Endodermal cell (in vitro differentiated cells): Measurements from ENCODE around the gene MYOF. TPM values are rescaled to one million over a fixed set of nuclear protein-coding genes. Genes with fewer than 3 reads are reported as not detected.

Source experiments
- DNase-seq: peaks from one replicate; pipeline ENCODE4 v3.0.0-alpha.2; 2017
- H3K27ac ChIP-seq: 2 replicates; pipeline ENCODE4 v1.5.1; 2013; ENCODE audit warnings: mild to moderate bottlenecking, low read depth, low read length, moderate library complexity
- H3K27me3 ChIP-seq: 2 replicates; pipeline ENCODE4 v1.6.1; 2013; ENCODE audit warnings: mild to moderate bottlenecking, low read length, moderate library complexity; ENCODE audit not compliant: insufficient read depth, control insufficient read depth, poor library complexity, severe bottlenecking
- H3K36me3 ChIP-seq: 2 replicates; pipeline ENCODE4 v1.7.0; 2013; ENCODE audit warnings: mild to moderate bottlenecking, low read length, moderate library complexity; ENCODE audit not compliant: control insufficient read depth, insufficient read depth
- H3K4me1 ChIP-seq: one replicate; pipeline ENCODE4 v1.7.0; 2013; ENCODE audit warnings: low read length; ENCODE audit not compliant: control insufficient read depth, insufficient read depth
- H3K4me3 ChIP-seq: 2 replicates; pipeline ENCODE4 v1.5.1; 2013; ENCODE audit warnings: mild to moderate bottlenecking, low read length, moderate library complexity
- H3K9ac ChIP-seq: 2 replicates; pipeline ENCODE4 v1.6.1; 2013; ENCODE audit warnings: mild to moderate bottlenecking, low read length, moderate library complexity; ENCODE audit not compliant: poor library complexity, severe bottlenecking; ENCODE audit errors: extremely low read depth
- H3K9me3 ChIP-seq: 2 replicates; pipeline ENCODE4 v1.6.1; 2013; ENCODE audit warnings: mild to moderate bottlenecking, low read length, moderate library complexity; ENCODE audit not compliant: control insufficient read depth
- H3K27ac Mint-ChIP-seq: 2 replicates; pipeline ENCODE4 v1.8.0; 2020; ENCODE audit warnings: mixed read lengths
- H3K27me3 Mint-ChIP-seq: 2 replicates; pipeline ENCODE4 v1.8.0; 2021; ENCODE audit warnings: mild to moderate bottlenecking, mixed read lengths; ENCODE audit not compliant: insufficient read depth
- H3K36me3 Mint-ChIP-seq: 2 replicates; pipeline ENCODE4 v1.8.0; 2020; ENCODE audit warnings: low read depth, mixed read lengths
- H3K4me1 Mint-ChIP-seq: 2 replicates; pipeline ENCODE4 v1.8.0; 2020; ENCODE audit warnings: mixed read lengths
- H3K4me3 Mint-ChIP-seq: 2 replicates; pipeline ENCODE4 v1.8.0; 2020; ENCODE audit warnings: mild to moderate bottlenecking, moderate library complexity, mixed read lengths
- H3K9me3 Mint-ChIP-seq: 2 replicates; pipeline ENCODE4 v1.8.0; 2020; ENCODE audit warnings: mild to moderate bottlenecking, mixed read lengths
- WGBS, 2 experiments: methylation state at CpG; one replicate each; pipeline versions ENCODE4 v1.1.5 to v1.1.7; 2013; ENCODE audit warnings: missing lambda C conversion rate in 2 of 2, mixed read lengths in 1 of 2; ENCODE audit not compliant: insufficient coverage in 1 of 2, insufficient read length in 1 of 2; 5-methylcytosine and 5-hydroxymethylcytosine counted together
- total RNA-seq, 2 donors: library from RNA; stranded (reverse); fragmentation: NEBNext Ultra II Directional in 1 of 2; extraction: Animal tissue kit (Norgen Biotek cat#: 25700) in 1 of 2; gene quantifications; 2 replicates in 1 of 2; 3 replicates in 1 of 2; pipeline ENCODE4 v1.2.1, GENCODE V29; 2021
- TF ChIP-seq, protein P1 (sequence below): fragments of 200-600 bp; sonication (generic); conservative IDR thresholded peaks from 2 replicates; pipeline ENCODE4 v1.5.0; 2021; ENCODE audit warnings: antibody characterized with exemption, mild to moderate bottlenecking

The MYOF gene
- total RNA-seq, 2 donors from 2014 or later: 37.4 to 93.8 TPM

DNA sequence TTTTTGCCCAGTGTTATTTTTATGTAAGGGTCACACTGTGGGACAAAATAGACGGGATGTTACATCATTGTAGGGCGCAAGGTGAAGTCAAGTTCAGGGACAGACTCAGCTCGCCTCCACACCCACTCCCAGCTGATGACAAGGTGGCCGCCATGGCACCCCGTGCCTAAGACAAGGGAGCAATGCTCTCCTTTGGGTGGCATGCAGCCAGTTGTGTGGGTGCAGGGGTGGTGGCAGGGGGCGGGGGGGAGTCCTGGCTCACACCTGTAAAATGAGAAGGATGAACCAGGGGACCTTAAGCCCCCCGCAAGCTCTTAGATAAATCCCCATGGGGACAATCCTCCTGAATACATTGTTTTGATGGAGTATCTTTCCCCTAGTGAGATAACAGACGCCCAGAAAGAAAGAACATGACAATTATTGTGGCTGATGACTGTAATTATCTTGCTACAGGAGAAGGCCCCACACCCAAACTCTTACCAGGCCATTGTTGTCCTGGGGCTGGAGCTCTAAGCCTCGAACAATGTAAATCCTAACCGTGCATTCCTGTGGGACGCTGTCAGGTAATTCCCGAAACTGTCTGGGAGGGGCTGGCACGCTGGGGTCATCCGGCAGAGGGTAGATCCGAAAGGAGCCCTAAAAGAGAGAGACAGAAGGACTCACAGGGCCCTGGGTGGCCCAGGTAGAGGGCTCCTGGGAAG, 148.7 kb downstream of the MYOF start:
- Histone ChIP-seq H3K36me3 (peaks cover 88% of the 10 kb centered on the region), H3K9ac (peak overlapping the region; percentile 62), H3K4me1 (peaks cover 16% of the 10 kb centered on the region), H3K27me3 (no peaks in the 10 kb centered on the region), H3K27ac (peak overlapping the region; percentile 26), H3K4me3 (peak overlapping the region; percentile 47), H3K9me3 (peaks cover 8% of the 10 kb centered on the region)
- peaks cover 32% of the 10 kb centered on the region for H3K36me3 Mint-ChIP-seq
- H3K4me1 Mint-ChIP-seq: peaks cover 16% of the 10 kb centered on the region
- TF ChIP-seq, protein P1, sequence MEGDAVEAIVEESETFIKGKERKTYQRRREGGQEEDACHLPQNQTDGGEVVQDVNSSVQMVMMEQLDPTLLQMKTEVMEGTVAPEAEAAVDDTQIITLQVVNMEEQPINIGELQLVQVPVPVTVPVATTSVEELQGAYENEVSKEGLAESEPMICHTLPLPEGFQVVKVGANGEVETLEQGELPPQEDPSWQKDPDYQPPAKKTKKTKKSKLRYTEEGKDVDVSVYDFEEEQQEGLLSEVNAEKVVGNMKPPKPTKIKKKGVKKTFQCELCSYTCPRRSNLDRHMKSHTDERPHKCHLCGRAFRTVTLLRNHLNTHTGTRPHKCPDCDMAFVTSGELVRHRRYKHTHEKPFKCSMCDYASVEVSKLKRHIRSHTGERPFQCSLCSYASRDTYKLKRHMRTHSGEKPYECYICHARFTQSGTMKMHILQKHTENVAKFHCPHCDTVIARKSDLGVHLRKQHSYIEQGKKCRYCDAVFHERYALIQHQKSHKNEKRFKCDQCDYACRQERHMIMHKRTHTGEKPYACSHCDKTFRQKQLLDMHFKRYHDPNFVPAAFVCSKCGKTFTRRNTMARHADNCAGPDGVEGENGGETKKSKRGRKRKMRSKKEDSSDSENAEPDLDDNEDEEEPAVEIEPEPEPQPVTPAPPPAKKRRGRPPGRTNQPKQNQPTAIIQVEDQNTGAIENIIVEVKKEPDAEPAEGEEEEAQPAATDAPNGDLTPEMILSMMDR: peak; percentile 28
- H3K4me3 Mint-ChIP-seq: peak overlapping the region; percentile 5
- H3K27me3 Mint-ChIP-seq: no peaks in the 10 kb centered on the region
- DNase-seq: peak; percentile 92
- 37 to 43% methylated on average over 8 to 14 of the region's 15 CpGs for WGBS, 2 experiments
- no peaks in the 10 kb centered on the region for H3K9me3 Mint-ChIP-seq
- no peak overlapping the region for H3K27ac Mint-ChIP-seq

DNA sequence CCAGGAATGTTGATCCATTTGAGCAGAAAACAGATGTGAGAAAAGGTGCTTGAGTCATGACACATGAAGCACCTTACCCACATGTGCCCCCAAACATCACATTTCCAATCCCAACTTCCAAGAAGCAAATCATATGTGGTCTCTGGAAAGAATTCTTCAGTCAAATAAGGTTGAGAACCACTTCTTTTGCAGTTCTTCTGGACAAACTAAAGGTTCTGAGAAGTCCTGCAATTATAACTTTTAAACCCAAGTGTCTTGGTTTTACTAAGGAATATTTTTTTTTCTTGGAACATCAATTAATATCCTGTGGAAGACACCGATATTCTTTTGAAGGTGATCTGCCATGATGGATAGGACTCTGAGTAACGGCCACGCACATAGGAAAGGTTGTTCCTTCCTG, 151.3 kb downstream of the MYOF start:
- WGBS, 2 experiments: 93 to 100% methylated on average over 3 of the region's 3 CpGs
- Histone ChIP-seq H3K4me3 (no peak overlapping the region), H3K9ac (no peak overlapping the region), H3K27ac (no peak overlapping the region), H3K4me1 (peaks cover 16% of the 10 kb centered on the region), H3K9me3 (no peaks in the 10 kb centered on the region), H3K27me3 (no peaks in the 10 kb centered on the region), H3K36me3 (peaks cover 87% of the 10 kb centered on the region)
- Mint-ChIP-seq H3K27ac (peak overlapping the region; percentile 68), H3K4me1 (peaks cover 16% of the 10 kb centered on the region), H3K36me3 (peaks cover 55% of the 10 kb centered on the region), H3K4me3 (no peak overlapping the region), H3K9me3 (no peaks in the 10 kb centered on the region), H3K27me3 (no peaks in the 10 kb centered on the region)
- TF ChIP-seq, protein P1: no peak
- DNase-seq: no peak

DNA sequence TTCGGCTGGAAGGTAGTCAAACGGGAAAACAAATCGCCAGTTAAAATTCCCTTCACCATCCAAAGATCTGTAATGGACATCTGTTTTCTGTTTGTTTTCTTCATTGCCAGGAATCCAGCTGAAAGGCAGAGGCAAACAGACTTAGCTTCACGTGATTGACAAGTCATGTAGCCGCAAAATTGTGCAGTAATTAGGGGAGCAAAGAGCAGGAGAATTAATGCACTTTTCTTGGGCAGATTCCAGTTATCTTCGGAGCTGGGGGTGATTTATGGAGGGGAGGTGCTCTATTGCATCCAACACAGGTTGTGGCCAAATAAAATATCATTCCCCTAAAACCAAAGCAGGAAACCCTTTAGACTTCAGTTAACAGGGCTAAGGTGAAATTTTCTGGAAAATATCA, 162.2 kb downstream of the MYOF start:
- Histone ChIP-seq H3K27me3 (no peaks in the 10 kb centered on the region), H3K4me3 (no peak overlapping the region), H3K36me3 (peaks cover 85% of the 10 kb centered on the region), H3K9me3 (no peaks in the 10 kb centered on the region), H3K4me1 (peaks cover 8% of the 10 kb centered on the region), H3K27ac (no peak overlapping the region), H3K9ac (no peak overlapping the region)
- Mint-ChIP-seq H3K27me3 (no peaks in the 10 kb centered on the region), H3K4me3 (no peak overlapping the region), H3K27ac (peak overlapping the region; percentile 3), H3K36me3 (peaks cover 70% of the 10 kb centered on the region), H3K4me1 (peaks cover 31% of the 10 kb centered on the region), H3K9me3 (no peaks in the 10 kb centered on the region)
- DNase-seq: no peak
- WGBS, 2 experiments: 93 to 95% methylated on average over 5 to 6 of the region's 6 CpGs
- TF ChIP-seq, protein P1: no peak
